ENCODE results near the gene SLC5A2. TPM values are rescaled to one million over a fixed set of nuclear protein-coding genes. Genes with fewer than 3 reads are reported as not detected.

The SLC5A2 gene
- total RNA-seq, 1 experiment from 2014 or later, result not detected

Other genes with a start within 250 kb of the SLC5A2 start
- gene ITGAM, start 223.1 kb upstream of the SLC5A2 start, total RNA-seq (2014; rRNA removed; shearing (Covaris generic)), result 0.05 TPM in 1 of 2 replicates, not detected in the other
- gene ITGAX, start 127.9 kb upstream of the SLC5A2 start, total RNA-seq (2014; rRNA removed; shearing (Covaris generic)), result 0.09 TPM in 1 of 2 replicates, not detected in the other
- gene ITGAD, start 89.8 kb upstream of the SLC5A2 start, total RNA-seq (2014; rRNA removed; shearing (Covaris generic)), result not detected in 2 replicates
- not detected in 2 replicates for gene COX6A2, start 54.8 kb upstream of the SLC5A2 start, total RNA-seq (2014; rRNA removed; shearing (Covaris generic))
- gene ZNF843, start 40.3 kb upstream of the SLC5A2 start, total RNA-seq (2014; rRNA removed; shearing (Covaris generic)), result 0.32 TPM in 1 of 2 replicates, not detected in the other
- 9.8 and 11.6 TPM in 2 replicates for gene ARMC5, start 23.6 kb upstream of the SLC5A2 start, total RNA-seq (2014; rRNA removed; shearing (Covaris generic))
- gene TGFB1I1, start 11.0 kb upstream of the SLC5A2 start, total RNA-seq (2014; rRNA removed; shearing (Covaris generic)), result 66.3 and 90.1 TPM in 2 replicates
- 47.6 and 49.5 TPM in 2 replicates for gene RUSF1, start 25.3 kb downstream of the SLC5A2 start, total RNA-seq (2014; rRNA removed; shearing (Covaris generic))
- gene AHSP, start 44.8 kb downstream of the SLC5A2 start, total RNA-seq (2014; rRNA removed; shearing (Covaris generic)), result not detected in 2 replicates

Data from SJSA1 (cell line).